ENCODE results near the gene LAPTM4A.

DNA sequence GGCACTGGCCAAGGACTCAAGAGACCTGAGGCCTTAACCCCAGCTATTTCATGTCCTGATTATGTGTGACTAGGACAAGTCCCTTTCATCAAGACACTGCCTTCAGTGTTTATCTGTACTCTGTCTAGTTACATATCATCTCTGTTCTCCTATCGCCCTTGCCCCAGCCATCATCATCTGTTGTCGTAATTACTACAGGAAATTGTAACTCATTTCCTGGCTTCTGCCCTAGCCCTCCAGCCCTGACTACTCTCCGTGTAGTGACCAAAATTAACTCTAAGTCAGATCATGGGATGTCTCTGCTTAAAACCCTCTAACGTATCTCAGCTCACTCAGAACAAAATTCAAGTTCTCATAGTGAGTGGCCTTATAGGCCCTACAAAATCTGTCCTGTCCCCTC, 49.3 kb upstream of the LAPTM4A start:
- no peak for TF ChIP-seq POLR2AphosphoS5 (IDR thresholded peaks at IDR 0.05; ENCODE audit: low read depth, low read length)
- TF ChIP-seq SIN3A (IDR thresholded peaks at IDR 0.05; ENCODE audit: borderline replicate concordance, insufficient read depth, low read depth, low read length): no peak
- TF ChIP-seq, protein P1, sequence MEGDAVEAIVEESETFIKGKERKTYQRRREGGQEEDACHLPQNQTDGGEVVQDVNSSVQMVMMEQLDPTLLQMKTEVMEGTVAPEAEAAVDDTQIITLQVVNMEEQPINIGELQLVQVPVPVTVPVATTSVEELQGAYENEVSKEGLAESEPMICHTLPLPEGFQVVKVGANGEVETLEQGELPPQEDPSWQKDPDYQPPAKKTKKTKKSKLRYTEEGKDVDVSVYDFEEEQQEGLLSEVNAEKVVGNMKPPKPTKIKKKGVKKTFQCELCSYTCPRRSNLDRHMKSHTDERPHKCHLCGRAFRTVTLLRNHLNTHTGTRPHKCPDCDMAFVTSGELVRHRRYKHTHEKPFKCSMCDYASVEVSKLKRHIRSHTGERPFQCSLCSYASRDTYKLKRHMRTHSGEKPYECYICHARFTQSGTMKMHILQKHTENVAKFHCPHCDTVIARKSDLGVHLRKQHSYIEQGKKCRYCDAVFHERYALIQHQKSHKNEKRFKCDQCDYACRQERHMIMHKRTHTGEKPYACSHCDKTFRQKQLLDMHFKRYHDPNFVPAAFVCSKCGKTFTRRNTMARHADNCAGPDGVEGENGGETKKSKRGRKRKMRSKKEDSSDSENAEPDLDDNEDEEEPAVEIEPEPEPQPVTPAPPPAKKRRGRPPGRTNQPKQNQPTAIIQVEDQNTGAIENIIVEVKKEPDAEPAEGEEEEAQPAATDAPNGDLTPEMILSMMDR (IDR thresholded peaks at IDR 0.05): no peak
- TF ChIP-seq TCF7L2 (IDR thresholded peaks at IDR 0.05; ENCODE audit: low read depth, low read length): no peak
